Measurements from ENCODE around the gene AUTS2. TPM values are rescaled to one million over a fixed set of nuclear protein-coding genes. Genes with fewer than 3 reads are reported as not detected.

Gene AUTS2
- total and polyA plus RNA-seq, 10 of the 15 experiments (the other 5 are each of a cell fraction or from before 2014, with no cell fraction given): 6.4 to 55.6 (median 21.6) TPM

GRCh38 chr7:69674701-69675182 is 76.5 kb downstream of the AUTS2 start (continued):
- TF ChIP-seq ZNF274 (IDR thresholded peaks at IDR 0.05; ENCODE audit: insufficient read depth, insufficient read length) (no peak), GATAD2B (conservative IDR thresholded peaks at IDR 0.05; ENCODE audit: low read depth) (peak; percentile 70), CBX3 (IDR thresholded peaks at IDR 0.05; ENCODE audit: borderline replicate concordance, low read depth) (no peak), CEBPB (IDR thresholded peaks at IDR 0.05; ENCODE audit: borderline replicate concordance in 1 of 2, low read depth in 2 of 2, low read length in 2 of 2) (no peak), KDM1A (IDR thresholded peaks at IDR 0.05; ENCODE audit: borderline replicate concordance) (no peak), CREB1 (IDR thresholded peaks at IDR 0.05; ENCODE audit: low read depth) (no peak), PAX8 (IDR thresholded peaks at IDR 0.05) (no peak), USF2 (IDR thresholded peaks at IDR 0.05; ENCODE audit: borderline replicate concordance, low read depth, low read length) (no peak), ZBTB40 (IDR thresholded peaks at IDR 0.05; ENCODE audit: borderline replicate concordance) (no peak), ZBTB11 (CRISPR knock-in tag; IDR thresholded peaks at IDR 0.05) (no peak), MEF2A (IDR thresholded peaks at IDR 0.05; ENCODE audit: insufficient read depth, low read depth, low read length) (no peak), SREBF2 (IDR thresholded peaks at IDR 0.05; ENCODE audit: low read length) (no peak), TCF7 (IDR thresholded peaks at IDR 0.05; ENCODE audit: borderline replicate concordance) (0 out of 2 replicates have a peak, but pooled peaks have one; percentile 10)
- TF ChIP-seq, protein P1, sequence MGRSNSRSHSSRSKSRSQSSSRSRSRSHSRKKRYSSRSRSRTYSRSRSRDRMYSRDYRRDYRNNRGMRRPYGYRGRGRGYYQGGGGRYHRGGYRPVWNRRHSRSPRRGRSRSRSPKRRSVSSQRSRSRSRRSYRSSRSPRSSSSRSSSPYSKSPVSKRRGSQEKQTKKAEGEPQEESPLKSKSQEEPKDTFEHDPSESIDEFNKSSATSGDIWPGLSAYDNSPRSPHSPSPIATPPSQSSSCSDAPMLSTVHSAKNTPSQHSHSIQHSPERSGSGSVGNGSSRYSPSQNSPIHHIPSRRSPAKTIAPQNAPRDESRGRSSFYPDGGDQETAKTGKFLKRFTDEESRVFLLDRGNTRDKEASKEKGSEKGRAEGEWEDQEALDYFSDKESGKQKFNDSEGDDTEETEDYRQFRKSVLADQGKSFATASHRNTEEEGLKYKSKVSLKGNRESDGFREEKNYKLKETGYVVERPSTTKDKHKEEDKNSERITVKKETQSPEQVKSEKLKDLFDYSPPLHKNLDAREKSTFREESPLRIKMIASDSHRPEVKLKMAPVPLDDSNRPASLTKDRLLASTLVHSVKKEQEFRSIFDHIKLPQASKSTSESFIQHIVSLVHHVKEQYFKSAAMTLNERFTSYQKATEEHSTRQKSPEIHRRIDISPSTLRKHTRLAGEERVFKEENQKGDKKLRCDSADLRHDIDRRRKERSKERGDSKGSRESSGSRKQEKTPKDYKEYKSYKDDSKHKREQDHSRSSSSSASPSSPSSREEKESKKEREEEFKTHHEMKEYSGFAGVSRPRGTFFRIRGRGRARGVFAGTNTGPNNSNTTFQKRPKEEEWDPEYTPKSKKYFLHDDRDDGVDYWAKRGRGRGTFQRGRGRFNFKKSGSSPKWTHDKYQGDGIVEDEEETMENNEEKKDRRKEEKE (IDR thresholded peaks at IDR 0.05): no peak
- TF ChIP-seq, protein P2, sequence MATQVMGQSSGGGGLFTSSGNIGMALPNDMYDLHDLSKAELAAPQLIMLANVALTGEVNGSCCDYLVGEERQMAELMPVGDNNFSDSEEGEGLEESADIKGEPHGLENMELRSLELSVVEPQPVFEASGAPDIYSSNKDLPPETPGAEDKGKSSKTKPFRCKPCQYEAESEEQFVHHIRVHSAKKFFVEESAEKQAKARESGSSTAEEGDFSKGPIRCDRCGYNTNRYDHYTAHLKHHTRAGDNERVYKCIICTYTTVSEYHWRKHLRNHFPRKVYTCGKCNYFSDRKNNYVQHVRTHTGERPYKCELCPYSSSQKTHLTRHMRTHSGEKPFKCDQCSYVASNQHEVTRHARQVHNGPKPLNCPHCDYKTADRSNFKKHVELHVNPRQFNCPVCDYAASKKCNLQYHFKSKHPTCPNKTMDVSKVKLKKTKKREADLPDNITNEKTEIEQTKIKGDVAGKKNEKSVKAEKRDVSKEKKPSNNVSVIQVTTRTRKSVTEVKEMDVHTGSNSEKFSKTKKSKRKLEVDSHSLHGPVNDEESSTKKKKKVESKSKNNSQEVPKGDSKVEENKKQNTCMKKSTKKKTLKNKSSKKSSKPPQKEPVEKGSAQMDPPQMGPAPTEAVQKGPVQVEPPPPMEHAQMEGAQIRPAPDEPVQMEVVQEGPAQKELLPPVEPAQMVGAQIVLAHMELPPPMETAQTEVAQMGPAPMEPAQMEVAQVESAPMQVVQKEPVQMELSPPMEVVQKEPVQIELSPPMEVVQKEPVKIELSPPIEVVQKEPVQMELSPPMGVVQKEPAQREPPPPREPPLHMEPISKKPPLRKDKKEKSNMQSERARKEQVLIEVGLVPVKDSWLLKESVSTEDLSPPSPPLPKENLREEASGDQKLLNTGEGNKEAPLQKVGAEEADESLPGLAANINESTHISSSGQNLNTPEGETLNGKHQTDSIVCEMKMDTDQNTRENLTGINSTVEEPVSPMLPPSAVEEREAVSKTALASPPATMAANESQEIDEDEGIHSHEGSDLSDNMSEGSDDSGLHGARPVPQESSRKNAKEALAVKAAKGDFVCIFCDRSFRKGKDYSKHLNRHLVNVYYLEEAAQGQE (IDR thresholded peaks at IDR 0.05; ENCODE audit: low read depth, low read length): no peak

Data from GM12878 (cell line).